Trophoblast cell (in vitro differentiated cells and primary cell): ENCODE measurements around the gene OR4K15.
"Not testable (repeated sequence)": the region's sequence is repeated elsewhere in the genome, so short reads cannot be mapped to it uniquely, and the experiment has no call there.

Source experiments
- DNase-seq, 2 donors: peaks; one replicate each; pipeline ENCODE4 v3.0.0-alpha.2; 2016
- H2AFZ ChIP-seq: 2 replicates; pipeline ENCODE4 v1.6.1; 2013; ENCODE audit warnings: low read length, moderate library complexity, mild to moderate bottlenecking; ENCODE audit not compliant: insufficient read depth, poor library complexity
- H2AK5ac ChIP-seq: 2 replicates; pipeline ENCODE4 v1.6.1; 2013; ENCODE audit warnings: mild to moderate bottlenecking, low read length
- H2BK120ac ChIP-seq: 2 replicates; pipeline ENCODE4 v1.6.1; 2013; ENCODE audit warnings: low read length, mild to moderate bottlenecking, moderate library complexity; ENCODE audit not compliant: insufficient read depth, poor library complexity
- H2BK12ac ChIP-seq: 2 replicates; pipeline ENCODE4 v1.6.1; 2013; ENCODE audit warnings: mild to moderate bottlenecking, low read length, moderate library complexity
- H2BK5ac ChIP-seq: 2 replicates; pipeline ENCODE4 v1.6.1; 2013; ENCODE audit warnings: low read length, low read depth, moderate library complexity, mild to moderate bottlenecking; ENCODE audit not compliant: poor library complexity
- H3K14ac ChIP-seq: 2 replicates; pipeline ENCODE4 v1.6.1; 2013; ENCODE audit warnings: mild to moderate bottlenecking, low read length
- H3K18ac ChIP-seq: 2 replicates; pipeline ENCODE4 v1.6.1; 2013; ENCODE audit warnings: mild to moderate bottlenecking, low read length
- H3K23ac ChIP-seq: 2 replicates; pipeline ENCODE4 v1.6.1; 2013; ENCODE audit warnings: low read length
- H3K27ac ChIP-seq: 2 replicates; pipeline ENCODE4 v1.5.1; 2013; ENCODE audit warnings: low read depth, mild to moderate bottlenecking, inconsistent platforms, low read length, moderate library complexity
- H3K27me3 ChIP-seq: 2 replicates; pipeline ENCODE4 v1.6.1; 2013; ENCODE audit warnings: inconsistent platforms, mild to moderate bottlenecking, low read length, moderate library complexity; ENCODE audit not compliant: insufficient read depth
- H3K36me3 ChIP-seq, 2 experiments: 1 replicate in 1 of 2; 2 replicates in 1 of 2; pipeline ENCODE4 v1.6.1; 2013; ENCODE audit warnings: low read length in 2 of 2, mild to moderate bottlenecking in 2 of 2, moderate library complexity in 1 of 2; ENCODE audit not compliant: insufficient read depth in 2 of 2, control insufficient read depth in 1 of 2
- H3K4ac ChIP-seq: 2 replicates; pipeline ENCODE4 v1.6.1; 2013; ENCODE audit warnings: low read depth, mild to moderate bottlenecking, low read length, moderate library complexity
- H3K4me1 ChIP-seq, 2 experiments: 1 replicate in 1 of 2; 2 replicates in 1 of 2; pipeline ENCODE4 v1.6.1; 2013; ENCODE audit warnings: low read length in 2 of 2, mild to moderate bottlenecking in 2 of 2, moderate library complexity in 1 of 2; ENCODE audit not compliant: insufficient read depth in 2 of 2, control insufficient read depth in 1 of 2
- H3K4me2 ChIP-seq: 2 replicates; pipeline ENCODE4 v1.6.1; 2013; ENCODE audit warnings: inconsistent platforms, mild to moderate bottlenecking, low read length, moderate library complexity
- H3K4me3 ChIP-seq: 2 replicates; pipeline ENCODE4 v1.5.1; 2013; ENCODE audit warnings: mild to moderate bottlenecking, low read depth, low read length, inconsistent platforms
- H3K79me1 ChIP-seq: one replicate; pipeline ENCODE4 v1.6.1; 2013; ENCODE audit warnings: low read length
- H3K79me2 ChIP-seq: 2 replicates; pipeline ENCODE4 v1.6.1; 2013; ENCODE audit warnings: low read length, mild to moderate bottlenecking; ENCODE audit not compliant: control insufficient read depth, insufficient read depth, poor library complexity
- H3K9ac ChIP-seq: 2 replicates; pipeline ENCODE4 v1.6.1; 2013; ENCODE audit warnings: mild to moderate bottlenecking, low read length
- H3K9me3 ChIP-seq: 2 replicates; pipeline ENCODE4 v1.6.1; 2013; ENCODE audit warnings: low read depth, mild to moderate bottlenecking, control low read depth, inconsistent platforms, low read length; ENCODE audit not compliant: insufficient read depth
- H4K12ac ChIP-seq: 2 replicates; pipeline ENCODE4 v1.6.1; 2013; ENCODE audit warnings: low read depth, mild to moderate bottlenecking, low read length, moderate library complexity
- H4K8ac ChIP-seq: 2 replicates; pipeline ENCODE4 v1.6.1; 2013; ENCODE audit warnings: low read depth, mild to moderate bottlenecking, low read length, moderate library complexity
- H4K91ac ChIP-seq: one replicate; pipeline ENCODE4 v1.6.1; 2013; ENCODE audit warnings: low read depth, mild to moderate bottlenecking, low read length, moderate library complexity
- WGBS: extraction: QIAGEN DNeasy Blood & Tissue Kit; methylation state at CpG from one replicate; pipeline ENCODE4 v1.1.7; 2013; ENCODE audit warnings: missing lambda C conversion rate; ENCODE audit not compliant: insufficient read length, insufficient coverage; ENCODE audit errors: extremely low coverage; 5-methylcytosine and 5-hydroxymethylcytosine counted together

Gene OR4K15

GRCh38 chr14:19949218-19949617 is 26.2 kb upstream of the OR4K15 start:
- no peak overlapping the region for H3K14ac ChIP-seq
- H2AK5ac ChIP-seq: no peak overlapping the region
- no peak overlapping the region for H4K12ac ChIP-seq
- no peaks in the 10 kb centered on the region for H3K79me1 ChIP-seq
- H3K27ac ChIP-seq: no peak overlapping the region
- no peak overlapping the region for H2BK12ac ChIP-seq
- no peaks in the 10 kb centered on the region for H3K79me2 ChIP-seq
- H2AFZ ChIP-seq: no peak overlapping the region
- H3K18ac ChIP-seq: no peak overlapping the region
- no peak overlapping the region for H4K91ac ChIP-seq
- no peaks in the 10 kb centered on the region for H3K36me3 ChIP-seq
- no peaks in the 10 kb centered on the region for H3K27me3 ChIP-seq
- no peak for DNase-seq
- H3K9ac ChIP-seq: no peak overlapping the region
- no peak overlapping the region for H2BK120ac ChIP-seq
- H3K4me3 ChIP-seq: no peak overlapping the region
- no peaks in the 10 kb centered on the region for H3K9me3 ChIP-seq
- H4K8ac ChIP-seq: no peak overlapping the region
- no peak overlapping the region for H2BK5ac ChIP-seq
- WGBS: 100% methylated on average over 1 of the region's 2 CpGs
- no peaks in the 10 kb centered on the region for H3K4me1 ChIP-seq
- no peak overlapping the region for H3K23ac ChIP-seq
- H3K4ac ChIP-seq: no peak overlapping the region
- H3K4me2 ChIP-seq: no peak overlapping the region

GRCh38 chr14:19969735-19970134 is 5.7 kb upstream of the OR4K15 start:
- not testable (repeated sequence) for H2AK5ac ChIP-seq, H3K4me3 ChIP-seq, H3K23ac ChIP-seq, H3K79me1 ChIP-seq, H3K27ac ChIP-seq, H3K18ac ChIP-seq, H2BK12ac ChIP-seq, H4K91ac ChIP-seq, H2BK120ac ChIP-seq, H4K8ac ChIP-seq, H3K79me2 ChIP-seq, DNase-seq, H3K4ac ChIP-seq, H3K4me2 ChIP-seq, H3K9me3 ChIP-seq, H3K27me3 ChIP-seq, H3K9ac ChIP-seq, H3K4me1 ChIP-seq, H3K14ac ChIP-seq, H2AFZ ChIP-seq, H2BK5ac ChIP-seq, H3K36me3 ChIP-seq, H4K12ac ChIP-seq
- no CpG with 5 or more reads among the region's 2 CpGs for WGBS

- Histone ChIP-seq H3K4ac (no peak overlapping the region), H3K27ac (no peak overlapping the region), H2BK12ac (no peak overlapping the region), H2AK5ac (no peak overlapping the region), H4K91ac (no peak overlapping the region), H2AFZ (no peak overlapping the region), H3K4me2 (no peak overlapping the region), H4K8ac (no peak overlapping the region), H3K4me3 (no peak overlapping the region), H3K36me3 (no peaks in the 10 kb centered on the region), H3K9ac (no peak overlapping the region), H2BK120ac (no peak overlapping the region), H4K12ac (no peak overlapping the region), H3K79me1 (no peaks in the 10 kb centered on the region), H3K9me3 (peaks cover 1% of the 10 kb centered on the region), H3K14ac (no peak overlapping the region), H3K23ac (no peak overlapping the region), H3K27me3 (no peaks in the 10 kb centered on the region), H2BK5ac (no peak overlapping the region), H3K4me1 (no peaks in the 10 kb centered on the region), H3K18ac (no peak overlapping the region), H3K79me2 (no peaks in the 10 kb centered on the region)
- no peak for DNase-seq
- no CpG with 5 or more reads among the region's 1 CpG for WGBS
These were observed 547 bp upstream of the OR4K15 start for GRCh38 chr14:19974844-19975243.

DNA sequence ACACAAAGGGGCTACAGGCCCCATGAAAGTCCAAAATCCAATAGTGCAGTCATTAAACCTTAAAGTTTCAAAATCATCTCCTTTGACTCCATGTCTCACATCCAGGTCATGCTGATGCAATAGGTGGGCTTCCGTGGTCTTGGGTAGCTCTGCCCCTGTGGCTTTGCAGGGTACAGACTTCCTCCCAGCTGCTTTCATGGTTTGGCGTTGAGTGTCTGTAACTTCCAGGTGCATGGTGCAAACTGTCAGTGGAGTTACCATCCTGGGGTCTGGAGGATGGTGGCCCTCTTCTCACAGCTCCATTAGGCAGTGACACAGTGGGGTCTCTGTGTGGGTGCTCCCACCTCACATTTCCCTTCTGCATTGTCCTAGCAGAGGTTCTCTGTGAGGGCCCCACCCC is 18.0 kb downstream of the OR4K15 start:
- no peak overlapping the region for H2BK12ac ChIP-seq
- H2AFZ ChIP-seq: no peak overlapping the region
- no peak overlapping the region for H2BK120ac ChIP-seq
- H3K9ac ChIP-seq: no peak overlapping the region
- no peak overlapping the region for H3K4me3 ChIP-seq
- H3K27me3 ChIP-seq: no peaks in the 10 kb centered on the region
- H2BK5ac ChIP-seq: no peak overlapping the region
- no peak overlapping the region for H3K27ac ChIP-seq
- no peak overlapping the region for H3K4me2 ChIP-seq
- H3K18ac ChIP-seq: no peak overlapping the region
- H3K36me3 ChIP-seq: no peaks in the 10 kb centered on the region
- no peak overlapping the region for H4K91ac ChIP-seq
- no peak for DNase-seq
- H3K9me3 ChIP-seq: peaks cover 5% of the 10 kb centered on the region
- no peaks in the 10 kb centered on the region for H3K4me1 ChIP-seq
- no peak overlapping the region for H3K14ac ChIP-seq
- WGBS: no CpG with 5 or more reads among the region's 2 CpGs
- no peak overlapping the region for H4K8ac ChIP-seq
- H3K79me1 ChIP-seq: no peaks in the 10 kb centered on the region
- H3K23ac ChIP-seq: no peak overlapping the region
- no peaks in the 10 kb centered on the region for H3K79me2 ChIP-seq
- H3K4ac ChIP-seq: no peak overlapping the region
- no peak overlapping the region for H4K12ac ChIP-seq
- H2AK5ac ChIP-seq: no peak overlapping the region

DNA sequence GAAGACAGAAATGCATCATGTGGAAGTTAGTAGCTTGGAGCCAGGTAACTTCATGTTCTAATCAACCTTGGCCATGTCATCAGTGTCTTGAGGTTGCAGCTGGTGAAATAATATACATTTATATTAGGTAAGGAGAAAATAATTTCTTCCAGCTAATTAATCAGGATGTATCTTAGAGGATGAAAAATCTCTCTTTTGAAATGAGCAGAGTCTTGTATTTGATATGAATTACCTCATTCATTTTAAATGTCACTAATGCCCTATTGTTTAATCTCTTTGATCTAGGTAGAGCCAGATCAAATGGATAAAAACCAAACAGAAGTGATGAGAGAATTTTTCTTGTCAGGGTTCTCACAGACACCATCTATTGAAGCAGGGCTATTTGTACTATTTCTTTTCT is 26.5 kb downstream of the OR4K15 start, which contains the start of gene OR4Q2:
OR4Q2 (plus strand) TSS at position 301 of the 400 bp plus-strand sequence.
- H4K91ac ChIP-seq: no peak within 1 kb of the TSS
- H3K4me2 ChIP-seq: no peak within 1 kb of the TSS
- H3K27ac ChIP-seq: no peak within 1 kb of the TSS
- H3K4me3 ChIP-seq: no peak within 1 kb of the TSS
- no peaks in the 10 kb centered on the region for H3K79me1 ChIP-seq
- H3K36me3 ChIP-seq: no peaks in the 10 kb centered on the region
- H3K9me3 ChIP-seq: peaks cover 7% of the 10 kb centered on the region
- no peak within 1 kb of the TSS for H3K18ac ChIP-seq
- H3K9ac ChIP-seq: no peak within 1 kb of the TSS
- H3K4ac ChIP-seq: no peak within 1 kb of the TSS
- H2BK120ac ChIP-seq: no peak within 1 kb of the TSS
- H2AFZ ChIP-seq: no peak within 1 kb of the TSS
- H3K4me1 ChIP-seq: no peaks in the 10 kb centered on the region
- no peak within 1 kb of the TSS for H3K14ac ChIP-seq
- no peak within 1 kb of the TSS for H3K23ac ChIP-seq
- no peak within 1 kb of the TSS for H2AK5ac ChIP-seq
- no peaks in the 10 kb centered on the region for H3K27me3 ChIP-seq
- no peaks in the 10 kb centered on the region for H3K79me2 ChIP-seq
- no peak within 1 kb of the TSS for H2BK5ac ChIP-seq
- DNase-seq: no peak
- no peak within 1 kb of the TSS for H2BK12ac ChIP-seq
- H4K12ac ChIP-seq: no peak within 1 kb of the TSS
- H4K8ac ChIP-seq: no peak within 1 kb of the TSS
